ENCODE results near the gene GDPGP1.
"Not testable (repeated sequence)": the region's sequence is repeated elsewhere in the genome, so short reads cannot be mapped to it uniquely, and the experiment has no call there.

Gene GDPGP1

GRCh38 chr15:90259524-90259923 lies 25.5 kb downstream of the GDPGP1 start:
- no peak for DNase-seq (ENCODE audit: low read depth in 2 of 3, low spot score in 2 of 3)

- DNase-seq (ENCODE audit: low read depth in 2 of 3, low spot score in 2 of 3): not testable (repeated sequence)
Measured at GRCh38 chr15:90260731-90261130, 26.7 kb downstream of the GDPGP1 start.

- DNase-seq (ENCODE audit: low read depth in 2 of 3, low spot score in 2 of 3): no peak
Measured at GRCh38 chr15:90261811-90262210, 27.8 kb downstream of the GDPGP1 start.

GRCh38 chr15:90262426-90262825 lies 28.4 kb downstream of the GDPGP1 start:
- no peak for DNase-seq (ENCODE audit: low read depth in 2 of 3, low spot score in 2 of 3)

- no peak for DNase-seq (ENCODE audit: low read depth in 2 of 3, low spot score in 2 of 3)
Measured at GRCh38 chr15:90264671-90265070, 30.7 kb downstream of the GDPGP1 start.

- DNase-seq (ENCODE audit: low read depth in 2 of 3, low spot score in 2 of 3): peak; percentile 72 to 84 (median 77)
Measured at GRCh38 chr15:90265271-90266060, 31.5 kb downstream of the GDPGP1 start, which contains the start of gene NGRN. Gene NGRN, plus strand, starts transcription at chr15:90265672. Its CDS starts 41 bp downstream, at chr15:90265713.

GRCh38 chr15:90266061-90266431 lies 32.0 kb downstream of the GDPGP1 start:
- peak in 2 of 3 experiments; percentile 19 to 20 for DNase-seq (ENCODE audit: low read depth in 2 of 3, low spot score in 2 of 3)

- no peak for DNase-seq (ENCODE audit: low read depth in 2 of 3, low spot score in 2 of 3)
Measured at GRCh38 chr15:90266485-90266884, 32.5 kb downstream of the GDPGP1 start.

GRCh38 chr15:90268415-90268814 lies 34.4 kb downstream of the GDPGP1 start:
- DNase-seq (ENCODE audit: low read depth in 2 of 3, low spot score in 2 of 3): no peak

- no peak for DNase-seq (ENCODE audit: low read depth in 2 of 3, low spot score in 2 of 3)
Measured at GRCh38 chr15:90270502-90271150, 36.6 kb downstream of the GDPGP1 start.

- DNase-seq (ENCODE audit: low read depth in 2 of 3, low spot score in 2 of 3): no peak
Measured at GRCh38 chr15:90271459-90272166, 37.6 kb downstream of the GDPGP1 start.

GRCh38 chr15:90278467-90278866 lies 44.5 kb downstream of the GDPGP1 start:
- DNase-seq (ENCODE audit: low read depth in 2 of 3, low spot score in 2 of 3): not testable (repeated sequence)

GRCh38 chr15:90280743-90281142 lies 46.7 kb downstream of the GDPGP1 start:
- DNase-seq (ENCODE audit: low read depth in 2 of 3, low spot score in 2 of 3): not testable (repeated sequence)

GRCh38 chr15:90281637-90282036 lies 47.6 kb downstream of the GDPGP1 start:
- DNase-seq (ENCODE audit: low read depth in 2 of 3, low spot score in 2 of 3): not testable (repeated sequence)

GRCh38 chr15:90286678-90287077 lies 52.7 kb downstream of the GDPGP1 start:
- DNase-seq (ENCODE audit: low read depth in 2 of 3, low spot score in 2 of 3): no peak

GRCh38 chr15:90287101-90287500 lies 53.1 kb downstream of the GDPGP1 start:
- no peak for DNase-seq (ENCODE audit: low read depth in 2 of 3, low spot score in 2 of 3)

GRCh38 chr15:90287946-90288345 lies 53.9 kb downstream of the GDPGP1 start:
- no peak for DNase-seq (ENCODE audit: low read depth in 2 of 3, low spot score in 2 of 3)

- no peak for DNase-seq (ENCODE audit: low read depth in 2 of 3, low spot score in 2 of 3)
Measured at GRCh38 chr15:90291679-90292356, 57.8 kb downstream of the GDPGP1 start.

GRCh38 chr15:90293040-90293810 lies 59.2 kb downstream of the GDPGP1 start:
- DNase-seq (ENCODE audit: low read depth in 2 of 3, low spot score in 2 of 3): peak; percentile 37 to 51 (median 40)

- DNase-seq (ENCODE audit: low read depth in 2 of 3, low spot score in 2 of 3): no peak
Measured at GRCh38 chr15:90294159-90294558, 60.1 kb downstream of the GDPGP1 start.

Measured in activated CD8-positive, alpha-beta memory T cell treated with anti-CD3 and anti-CD28 coated beads for 48 hours (primary cell).